ENCODE results near the gene NUP37. TPM values are rescaled to one million over a fixed set of nuclear protein-coding genes. Genes with fewer than 3 reads are reported as not detected.

NUP37 gene
- total RNA-seq, 1 donor from 2014 or later: 7.1 TPM

DNA sequence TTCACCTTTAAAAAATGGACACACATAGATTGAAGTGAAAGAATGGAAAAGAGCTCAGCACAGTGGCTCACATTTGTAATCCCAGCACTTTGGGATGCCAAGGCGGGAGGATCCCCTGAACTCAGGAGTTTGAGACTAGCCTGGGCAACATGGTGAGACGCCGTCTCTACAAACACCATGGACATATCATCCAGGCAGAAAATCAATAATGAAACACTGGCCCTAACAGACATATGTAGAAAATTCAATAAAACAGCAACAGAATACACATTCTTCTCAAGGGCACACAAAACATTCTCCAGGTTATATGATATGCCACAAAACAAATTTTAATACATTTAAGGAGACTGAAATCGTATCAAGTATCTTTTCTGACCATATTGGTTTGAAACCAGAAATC is 65.6 kb downstream of the NUP37 start:
- no peak overlapping the region for H3K27ac Mint-ChIP-seq (ENCODE audit: unreplicated experiment)
- H3K4me3 Mint-ChIP-seq (ENCODE audit: unreplicated experiment): no peak overlapping the region
- H3K4me1 Mint-ChIP-seq (ENCODE audit: low read depth, unreplicated experiment): no peaks in the 10 kb centered on the region
- no peak for DNase-seq
- no peaks in the 10 kb centered on the region for H3K27me3 Mint-ChIP-seq (ENCODE audit: unreplicated experiment)
- H3K9me3 Mint-ChIP-seq (ENCODE audit: unreplicated experiment): no peaks in the 10 kb centered on the region
- H3K36me3 Mint-ChIP-seq (ENCODE audit: unreplicated experiment): no peaks in the 10 kb centered on the region
- TF ChIP-seq, protein P1, sequence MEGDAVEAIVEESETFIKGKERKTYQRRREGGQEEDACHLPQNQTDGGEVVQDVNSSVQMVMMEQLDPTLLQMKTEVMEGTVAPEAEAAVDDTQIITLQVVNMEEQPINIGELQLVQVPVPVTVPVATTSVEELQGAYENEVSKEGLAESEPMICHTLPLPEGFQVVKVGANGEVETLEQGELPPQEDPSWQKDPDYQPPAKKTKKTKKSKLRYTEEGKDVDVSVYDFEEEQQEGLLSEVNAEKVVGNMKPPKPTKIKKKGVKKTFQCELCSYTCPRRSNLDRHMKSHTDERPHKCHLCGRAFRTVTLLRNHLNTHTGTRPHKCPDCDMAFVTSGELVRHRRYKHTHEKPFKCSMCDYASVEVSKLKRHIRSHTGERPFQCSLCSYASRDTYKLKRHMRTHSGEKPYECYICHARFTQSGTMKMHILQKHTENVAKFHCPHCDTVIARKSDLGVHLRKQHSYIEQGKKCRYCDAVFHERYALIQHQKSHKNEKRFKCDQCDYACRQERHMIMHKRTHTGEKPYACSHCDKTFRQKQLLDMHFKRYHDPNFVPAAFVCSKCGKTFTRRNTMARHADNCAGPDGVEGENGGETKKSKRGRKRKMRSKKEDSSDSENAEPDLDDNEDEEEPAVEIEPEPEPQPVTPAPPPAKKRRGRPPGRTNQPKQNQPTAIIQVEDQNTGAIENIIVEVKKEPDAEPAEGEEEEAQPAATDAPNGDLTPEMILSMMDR (IDR thresholded peaks at IDR 0.05; ENCODE audit: partially characterized antibody, unreplicated experiment): no peak

DNA sequence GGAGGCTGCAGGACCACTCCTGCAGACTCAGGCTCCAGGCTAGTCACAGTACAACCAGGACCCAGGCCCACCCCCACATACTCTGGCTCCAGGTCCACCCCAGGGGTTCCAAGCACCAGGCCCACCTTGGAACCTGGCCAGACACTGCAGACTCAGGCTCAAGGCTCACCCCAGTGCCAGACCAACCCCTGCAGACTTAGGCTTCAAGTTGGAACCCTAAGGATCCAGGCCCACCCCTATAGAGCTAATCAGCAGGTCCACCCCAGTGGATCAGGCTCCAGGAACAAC is 66.9 kb downstream of the NUP37 start:
- TF ChIP-seq, protein P1 (IDR thresholded peaks at IDR 0.05; ENCODE audit: partially characterized antibody, unreplicated experiment): no peak
- Mint-ChIP-seq H3K4me3 (ENCODE audit: unreplicated experiment) (no peak overlapping the region), H3K4me1 (ENCODE audit: low read depth, unreplicated experiment) (no peaks in the 10 kb centered on the region), H3K36me3 (ENCODE audit: unreplicated experiment) (no peaks in the 10 kb centered on the region), H3K27ac (ENCODE audit: unreplicated experiment) (no peak overlapping the region), H3K27me3 (ENCODE audit: unreplicated experiment) (no peaks in the 10 kb centered on the region), H3K9me3 (ENCODE audit: unreplicated experiment) (no peaks in the 10 kb centered on the region)
- DNase-seq: no peak

DNA sequence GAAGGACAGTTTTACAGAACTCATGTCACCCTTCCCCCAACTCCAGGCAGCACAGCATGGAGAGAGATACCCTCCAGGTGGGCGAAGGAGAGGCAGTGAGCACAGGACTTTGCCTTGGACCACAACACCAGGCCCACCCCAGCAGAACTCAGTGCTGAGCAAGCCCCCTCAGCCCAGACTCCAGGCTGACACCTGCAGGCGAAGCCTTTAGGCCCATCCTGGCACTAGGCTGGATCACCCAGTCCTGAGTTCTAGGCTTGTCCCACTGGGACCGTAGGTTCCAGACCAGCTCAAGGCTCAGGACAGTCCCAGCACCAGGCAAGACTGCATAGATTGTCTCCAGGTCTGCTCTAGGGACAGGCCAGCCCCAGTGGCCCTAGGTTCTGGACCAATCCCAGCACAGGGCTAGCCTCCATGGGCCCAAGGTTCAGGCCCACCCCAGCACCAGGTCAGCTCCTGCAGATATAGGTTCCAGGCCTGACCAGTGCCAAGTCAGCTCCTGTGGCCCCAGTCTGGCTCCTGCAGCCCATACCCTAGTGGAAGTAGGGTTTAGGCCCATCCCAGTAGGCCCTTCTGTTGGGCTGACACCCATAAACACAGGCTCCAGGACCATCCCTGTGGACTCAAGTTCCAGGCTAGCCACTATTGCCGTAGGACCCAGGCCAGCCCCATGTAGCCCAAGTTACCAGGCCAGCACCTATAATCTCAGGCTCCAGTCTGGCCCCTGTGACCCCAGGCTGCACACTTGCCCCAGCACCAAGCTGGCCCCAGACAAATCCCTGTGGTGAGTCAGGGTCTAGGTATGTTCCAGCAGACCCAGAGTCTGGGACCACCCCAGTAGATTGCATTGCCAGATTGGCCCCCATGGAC is 67.5 kb downstream of the NUP37 start:
- Mint-ChIP-seq H3K27me3 (ENCODE audit: unreplicated experiment) (no peaks in the 10 kb centered on the region), H3K4me3 (ENCODE audit: unreplicated experiment) (no peak overlapping the region), H3K27ac (ENCODE audit: unreplicated experiment) (no peak overlapping the region), H3K4me1 (ENCODE audit: low read depth, unreplicated experiment) (no peaks in the 10 kb centered on the region), H3K9me3 (ENCODE audit: unreplicated experiment) (no peaks in the 10 kb centered on the region), H3K36me3 (ENCODE audit: unreplicated experiment) (no peaks in the 10 kb centered on the region)
- TF ChIP-seq, protein P1 (IDR thresholded peaks at IDR 0.05; ENCODE audit: partially characterized antibody, unreplicated experiment): no peak
- DNase-seq: no peak

DNA sequence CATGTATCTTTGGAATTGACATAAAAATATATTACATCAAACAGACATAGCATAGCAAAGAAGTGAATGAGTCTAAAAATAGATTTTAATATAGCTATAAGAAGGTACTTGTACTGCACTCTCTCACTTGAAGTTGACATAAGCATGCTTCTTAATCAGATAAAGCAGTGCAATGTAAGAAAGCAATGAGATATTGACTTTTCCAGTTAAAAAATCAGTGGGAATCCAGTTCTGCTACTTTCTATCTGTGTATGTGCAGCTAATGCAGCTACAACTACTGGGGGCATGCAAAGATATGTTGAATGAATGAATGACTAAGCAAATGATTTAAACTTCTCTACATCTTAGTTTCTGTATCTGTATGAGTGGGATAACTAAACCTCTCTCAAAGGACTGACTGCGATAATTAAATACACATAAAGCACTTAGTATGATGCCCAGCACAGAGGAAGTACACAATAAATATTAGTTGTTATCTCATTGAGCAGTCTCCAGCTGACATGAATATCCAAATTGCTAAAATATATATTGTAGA is 68.4 kb downstream of the NUP37 start:
- Mint-ChIP-seq H3K36me3 (ENCODE audit: unreplicated experiment) (no peaks in the 10 kb centered on the region), H3K27me3 (ENCODE audit: unreplicated experiment) (no peaks in the 10 kb centered on the region), H3K4me3 (ENCODE audit: unreplicated experiment) (no peak overlapping the region), H3K9me3 (ENCODE audit: unreplicated experiment) (no peaks in the 10 kb centered on the region), H3K27ac (ENCODE audit: unreplicated experiment) (no peak overlapping the region), H3K4me1 (ENCODE audit: low read depth, unreplicated experiment) (no peaks in the 10 kb centered on the region)
- no peak for DNase-seq
- TF ChIP-seq, protein P1 (IDR thresholded peaks at IDR 0.05; ENCODE audit: partially characterized antibody, unreplicated experiment): no peak
